Sciatic nerve (tissue), 2 donors: ENCODE measurements around the gene RPL39L. TPM values are rescaled to one million over a fixed set of nuclear protein-coding genes. Genes with fewer than 3 reads are reported as not detected.

Experiments used
- ATAC-seq: fragments of 200-7000 bp; cut with Tn5 transposase; one replicate; pipeline ENCODE4 v1.9.1; 2020; ENCODE audit warnings: mild to moderate bottlenecking, moderate library complexity
- DNase-seq: peaks from one replicate; pipeline ENCODE4 v3.0.0-alpha.2; 2020; ENCODE audit warnings: low spot score
- intact Hi-C: fragments of 100-400 bp; cut with DNase I; formaldehyde crosslinking; loops from one replicate; pipeline ENCODE4 v1.14.2; 2022
- total RNA-seq: library from RNA; stranded (reverse); fragmentation: NEBNext Ultra II Directional; extraction: Animal tissue kit (Norgen Biotek cat#: 25700); gene quantifications from one replicate; pipeline ENCODE4 v1.2.1, GENCODE V29; 2021
- donor health status: DM: no; HTN: no; CAD: no.
- donor health status: DM: no; HTN: no; CAD: no.

RPL39L gene
- total RNA-seq, 1 donor from 2014 or later, result 4.7 TPM

GRCh38 chr3:187074846-187075245 lies 64.5 kb downstream of the RPL39L start:
- intact Hi-C loops, result no loop called here
- ATAC-seq (no peak), DNase-seq (no peak)

DNA sequence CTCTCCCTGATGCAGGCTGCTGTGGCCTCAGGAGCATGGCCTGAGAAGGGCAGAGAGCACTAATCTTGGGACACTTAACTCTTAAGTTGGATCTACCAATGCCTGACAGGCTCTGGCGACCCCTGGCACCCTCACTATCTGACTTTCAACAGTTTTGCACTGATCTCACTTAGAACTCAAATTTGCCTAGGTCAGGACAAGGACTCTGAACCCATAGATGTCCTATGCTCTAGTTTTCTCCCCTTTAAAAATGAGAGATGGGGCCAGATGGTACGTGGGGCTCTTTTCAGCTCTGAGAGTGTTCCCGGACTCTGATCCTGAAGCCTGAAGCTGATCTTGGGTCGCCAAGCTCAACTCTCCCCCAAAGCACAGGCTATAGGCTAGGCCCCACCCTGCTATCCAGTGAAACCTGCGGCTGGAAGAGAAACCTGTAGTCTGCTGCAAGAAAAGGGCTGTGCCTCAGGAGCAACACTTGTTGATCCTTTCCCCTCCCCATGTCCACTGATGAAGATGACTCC lies 65.7 kb downstream of the RPL39L start:
- ATAC-seq (no peak), DNase-seq (no peak)
- intact Hi-C loops, result no loop called here

GRCh38 chr3:187072511-187072910 lies 66.8 kb downstream of the RPL39L start:
- ATAC-seq (no peak), DNase-seq (no peak)
- intact Hi-C loops, result no loop called here

- intact Hi-C loops, result no loop called here
- DNase-seq, result no peak
- ATAC-seq, result no peak
Observed at GRCh38 chr3:187072102-187072501, 67.2 kb downstream of the RPL39L start.

Other genes starting within 250 kb of the RPL39L start
- gene ST6GAL1, start 209.0 kb downstream of the RPL39L start, total RNA-seq, result 62.6 TPM
- not detected for gene RTP1, start 58.0 kb upstream of the RPL39L start, total RNA-seq
- 6.3 TPM for gene MASP1, start 152.2 kb upstream of the RPL39L start, total RNA-seq
- gene RTP4, start 228.9 kb upstream of the RPL39L start, total RNA-seq, result 2.1 TPM